NB4 (cell line): ENCODE data around the gene AIM2.

Source experiments
- CTCF ChIP-seq: IDR thresholded peaks from one replicate; pipeline ENCODE4 v1.5.1; 2012; ENCODE audit warnings: low read depth, low read length
- MYC ChIP-seq: IDR thresholded peaks from 2 replicates; pipeline ENCODE4 v1.6.1; 2011; ENCODE audit warnings: low read depth, low read length
- POLR2A ChIP-seq: IDR thresholded peaks from 2 replicates; pipeline ENCODE4 v1.6.1; 2011; ENCODE audit warnings: mild to moderate bottlenecking; ENCODE audit not compliant: insufficient read length; ENCODE audit errors: extremely low read depth
- TF ChIP-seq, protein P1 (sequence below): IDR thresholded peaks from 2 replicates; pipeline ENCODE4 v1.6.1; 2011; ENCODE audit warnings: low read depth, low read length

DNA sequence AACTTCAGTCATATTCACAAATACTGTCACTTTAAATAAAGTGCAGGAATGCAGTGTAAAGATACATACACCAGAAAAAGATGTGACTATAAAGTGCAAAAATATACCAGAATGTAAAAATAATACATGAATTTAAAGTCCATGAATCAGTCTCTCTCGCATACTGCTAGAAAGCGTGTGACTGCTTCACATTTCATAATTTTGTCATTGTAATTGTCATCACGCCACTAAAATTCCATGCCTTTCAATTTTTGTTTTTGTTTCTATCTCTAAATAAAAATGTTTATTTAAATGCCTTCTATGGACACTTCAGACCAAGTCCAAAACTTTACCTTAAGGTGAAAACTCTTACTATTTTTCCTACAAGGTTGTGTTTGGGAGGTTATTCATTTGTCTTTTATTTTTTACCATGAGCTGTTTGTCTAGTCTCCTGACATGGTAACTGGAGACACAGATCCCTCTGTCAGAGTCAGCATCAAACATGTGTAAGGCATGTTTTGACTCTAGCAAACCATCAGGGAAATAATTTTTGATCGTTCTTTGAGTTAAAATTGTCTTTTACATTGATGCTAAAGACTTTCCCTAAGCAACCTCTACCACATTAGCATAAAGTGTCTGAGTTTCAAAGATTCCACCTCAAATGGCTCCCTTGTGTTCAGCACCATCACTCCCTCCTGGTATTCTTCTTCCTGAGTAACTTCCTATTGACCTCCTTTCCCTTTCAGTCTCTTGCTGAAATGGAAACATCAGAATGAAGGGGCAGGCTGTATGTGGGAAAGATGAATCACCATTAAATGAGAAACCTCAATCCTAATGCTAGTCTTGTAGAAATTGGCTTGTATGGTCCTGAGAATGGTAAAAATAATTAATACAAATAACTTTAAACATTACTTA is 14.0 kb upstream of the AIM2 start:
- TF ChIP-seq POLR2A (no peak), CTCF (no peak), MYC (no peak)
- TF ChIP-seq, protein P1, sequence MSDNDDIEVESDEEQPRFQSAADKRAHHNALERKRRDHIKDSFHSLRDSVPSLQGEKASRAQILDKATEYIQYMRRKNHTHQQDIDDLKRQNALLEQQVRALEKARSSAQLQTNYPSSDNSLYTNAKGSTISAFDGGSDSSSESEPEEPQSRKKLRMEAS = no peak
